ENCODE measurements around the gene DHX29. TPM values are rescaled to one million over a fixed set of nuclear protein-coding genes. Genes with fewer than 3 reads are reported as not detected.

Gene DHX29
- total RNA-seq, 1 experiment from 2014 or later, result 16.5 TPM

DNA sequence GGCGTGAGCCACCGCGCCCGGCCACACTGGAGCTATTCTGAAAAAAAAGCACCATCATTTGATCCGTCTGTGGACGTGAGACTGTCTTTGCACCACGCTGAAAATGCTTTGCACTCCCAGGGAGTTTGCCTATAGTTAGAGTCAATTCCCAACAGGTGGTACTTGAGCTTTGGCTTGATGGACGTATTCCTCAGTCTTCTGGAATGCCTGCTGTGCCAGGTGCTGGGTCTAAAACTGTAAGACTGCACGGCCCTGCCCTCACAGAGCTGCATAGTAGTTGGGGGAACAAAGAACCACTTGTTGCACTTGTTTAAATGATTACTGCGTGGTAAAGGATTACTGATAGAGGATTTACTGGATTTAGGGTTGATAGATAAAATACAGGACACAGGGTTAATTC lies 70.7 kb downstream of the DHX29 start:
- no TSS peak for BruUV-seq (replicated peaks)
- H3K9me3 ChIP-seq (ENCODE audit: insufficient read depth, low read depth), result no peaks in the 10 kb centered on the region
- peaks cover 17% of the 10 kb centered on the region for H3F3A ChIP-seq (ENCODE audit: insufficient read depth, low read depth)
- POLR2A ChIA-PET (ENCODE audit: unreplicated experiment), result interaction anchor here (0.6 kb wide), 1 partner anchor 15 kb away, joined by 5 read pairs; no protein-coding TSS in a partner anchor
- TF ChIP-seq, protein P1, sequence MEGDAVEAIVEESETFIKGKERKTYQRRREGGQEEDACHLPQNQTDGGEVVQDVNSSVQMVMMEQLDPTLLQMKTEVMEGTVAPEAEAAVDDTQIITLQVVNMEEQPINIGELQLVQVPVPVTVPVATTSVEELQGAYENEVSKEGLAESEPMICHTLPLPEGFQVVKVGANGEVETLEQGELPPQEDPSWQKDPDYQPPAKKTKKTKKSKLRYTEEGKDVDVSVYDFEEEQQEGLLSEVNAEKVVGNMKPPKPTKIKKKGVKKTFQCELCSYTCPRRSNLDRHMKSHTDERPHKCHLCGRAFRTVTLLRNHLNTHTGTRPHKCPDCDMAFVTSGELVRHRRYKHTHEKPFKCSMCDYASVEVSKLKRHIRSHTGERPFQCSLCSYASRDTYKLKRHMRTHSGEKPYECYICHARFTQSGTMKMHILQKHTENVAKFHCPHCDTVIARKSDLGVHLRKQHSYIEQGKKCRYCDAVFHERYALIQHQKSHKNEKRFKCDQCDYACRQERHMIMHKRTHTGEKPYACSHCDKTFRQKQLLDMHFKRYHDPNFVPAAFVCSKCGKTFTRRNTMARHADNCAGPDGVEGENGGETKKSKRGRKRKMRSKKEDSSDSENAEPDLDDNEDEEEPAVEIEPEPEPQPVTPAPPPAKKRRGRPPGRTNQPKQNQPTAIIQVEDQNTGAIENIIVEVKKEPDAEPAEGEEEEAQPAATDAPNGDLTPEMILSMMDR (conservative IDR thresholded peaks at IDR 0.05), result no peak
- TF ChIP-seq EZH2 (IDR thresholded peaks at IDR 0.05; ENCODE audit: low read depth), result no peak
- no peaks in the 10 kb centered on the region for H4K20me1 ChIP-seq (ENCODE audit: insufficient read depth)
- no peak overlapping the region for H3K4me2 ChIP-seq
- no peak overlapping the region for H3K4me3 ChIP-seq
- intact Hi-C loops (cut with micrococcal nuclease; ENCODE audit: unreplicated experiment), result no loop called here
- no peaks in the 10 kb centered on the region for H3K27me3 ChIP-seq (ENCODE audit: insufficient read depth, low read depth)
- H2AFZ ChIP-seq, result no peak overlapping the region
- no peak for DNase-seq
- no peaks in the 10 kb centered on the region for H3K9me2 ChIP-seq (ENCODE audit: insufficient read depth)
- H3K4me1 ChIP-seq (replicated peaks; ENCODE audit: insufficient read depth), result peaks cover 24% of the 10 kb centered on the region
- H3K27ac ChIP-seq, result no peak overlapping the region
- no peaks in the 10 kb centered on the region for H3K79me2 ChIP-seq (ENCODE audit: low read depth)
- no peaks in the 10 kb centered on the region for H3K36me3 ChIP-seq (ENCODE audit: low read depth)
- CTCF ChIA-PET, result no interaction called here

- Histone ChIP-seq H3K4me1 (replicated peaks; ENCODE audit: insufficient read depth) (peaks cover 28% of the 10 kb centered on the region), H3F3A (ENCODE audit: insufficient read depth, low read depth) (peaks cover 19% of the 10 kb centered on the region), H3K79me2 (ENCODE audit: low read depth) (no peaks in the 10 kb centered on the region), H3K27me3 (ENCODE audit: insufficient read depth, low read depth) (no peaks in the 10 kb centered on the region), H3K27ac (peak overlapping the region; percentile 38; the same call in 1 of the 2 replicates), H3K4me2 (peak overlapping the region; percentile 97), H3K9me3 (ENCODE audit: insufficient read depth, low read depth) (no peaks in the 10 kb centered on the region), H3K9me2 (ENCODE audit: insufficient read depth) (no peaks in the 10 kb centered on the region), H3K4me3 (peak overlapping the region; percentile 89), H4K20me1 (ENCODE audit: insufficient read depth) (no peaks in the 10 kb centered on the region), H2AFZ (peak overlapping the region; percentile 97), H3K36me3 (ENCODE audit: low read depth) (no peaks in the 10 kb centered on the region)
- intact Hi-C loops (cut with micrococcal nuclease; ENCODE audit: unreplicated experiment), result no loop called here
- POLR2A ChIA-PET (ENCODE audit: unreplicated experiment), result interaction anchor here (0.6 to 0.7 kb wide), 4 partner anchors 15 to 168 kb away, joined by 4 to 10 read pairs (median 7); no protein-coding TSS in a partner anchor
- peak; percentile 45 to 47 for DNase-seq
- BruUV-seq (replicated peaks), result TSS peak; percentile 34
- TF ChIP-seq, protein P1 (conservative IDR thresholded peaks at IDR 0.05), result no peak
- no peak for TF ChIP-seq EZH2 (IDR thresholded peaks at IDR 0.05; ENCODE audit: low read depth)
- CTCF ChIA-PET, result interaction anchor here (0.5 to 1.3 kb wide), 2 partner anchors 16 to 73 kb away, joined by 3 to 5 read pairs; partner anchors contain the start of genes DHX29 and MTREX
Measured at GRCh38 chr5:55234121-55234700, 73.3 kb downstream of the DHX29 start.

GRCh38 chr5:55232985-55233928 lies 74.2 kb downstream of the DHX29 start, which contains the start of gene CCNO:
CCNO (minus strand) TSS chr5:55233608; CDS start chr5:55233523, 85 bp downstream.
- Histone ChIP-seq H4K20me1 (ENCODE audit: insufficient read depth) (no peaks in the 10 kb centered on the region), H3F3A (ENCODE audit: insufficient read depth, low read depth) (peaks cover 29% of the 10 kb centered on the region), H3K9me3 (ENCODE audit: insufficient read depth, low read depth) (no peaks in the 10 kb centered on the region), H3K4me2 (peak within 1 kb of the TSS; percentile 97), H3K79me2 (ENCODE audit: low read depth) (no peaks in the 10 kb centered on the region), H3K36me3 (ENCODE audit: low read depth) (no peaks in the 10 kb centered on the region), H3K27me3 (ENCODE audit: insufficient read depth, low read depth) (no peaks in the 10 kb centered on the region), H3K9me2 (ENCODE audit: insufficient read depth) (no peaks in the 10 kb centered on the region), H3K27ac (peak within 1 kb of the TSS; percentile 38), H2AFZ (peak within 1 kb of the TSS; percentile 97), H3K4me1 (replicated peaks; ENCODE audit: insufficient read depth) (peaks cover 22% of the 10 kb centered on the region), H3K4me3 (peak within 1 kb of the TSS; percentile 89)
- POLR2A ChIA-PET (ENCODE audit: unreplicated experiment), result interaction anchor here (0.5 to 0.7 kb wide), 4 partner anchors 69 to 168 kb away, joined by 3 to 7 read pairs (median 6); no protein-coding TSS in a partner anchor
- peak; percentile 81 to 86 for DNase-seq
- TF ChIP-seq, protein P1 (conservative IDR thresholded peaks at IDR 0.05), result no peak
- TF ChIP-seq EZH2 (IDR thresholded peaks at IDR 0.05; ENCODE audit: low read depth), result no peak
- CTCF ChIA-PET, result interaction anchor here (0.6 to 1.4 kb wide), 5 partner anchors 46 to 74 kb away, joined by 3 to 7 read pairs (median 5); partner anchors contain the start of genes DHX29 and MTREX
- intact Hi-C loops (cut with micrococcal nuclease; ENCODE audit: unreplicated experiment), result loop anchor here (2.0 kb wide), 1 partner anchor 74 kb away; the partner anchor contains the start of genes DHX29 and MTREX
- BruUV-seq (replicated peaks), result no TSS peak

Data from PC-9 (cell line).